HL-60 (cell line): ENCODE data around the gene BICDL2.
"Not testable (repeated sequence)": the region's sequence is repeated elsewhere in the genome, so short reads cannot be mapped to it uniquely, and the experiment has no call there.

Experiments used
- GABPA ChIP-seq: IDR thresholded peaks from 2 replicates; pipeline ENCODE4 v1.6.1; 2012; ENCODE audit warnings: low read depth
- POLR2AphosphoS5 ChIP-seq: IDR thresholded peaks from 2 replicates; pipeline ENCODE4 v1.6.1; 2012; ENCODE audit warnings: low read depth
- TF ChIP-seq, protein P1 (sequence below): IDR thresholded peaks from one replicate; pipeline ENCODE4 v1.5.1; 2011; ENCODE audit warnings: low read length, control low read depth, inconsistent platforms; ENCODE audit not compliant: insufficient read depth

DNA sequence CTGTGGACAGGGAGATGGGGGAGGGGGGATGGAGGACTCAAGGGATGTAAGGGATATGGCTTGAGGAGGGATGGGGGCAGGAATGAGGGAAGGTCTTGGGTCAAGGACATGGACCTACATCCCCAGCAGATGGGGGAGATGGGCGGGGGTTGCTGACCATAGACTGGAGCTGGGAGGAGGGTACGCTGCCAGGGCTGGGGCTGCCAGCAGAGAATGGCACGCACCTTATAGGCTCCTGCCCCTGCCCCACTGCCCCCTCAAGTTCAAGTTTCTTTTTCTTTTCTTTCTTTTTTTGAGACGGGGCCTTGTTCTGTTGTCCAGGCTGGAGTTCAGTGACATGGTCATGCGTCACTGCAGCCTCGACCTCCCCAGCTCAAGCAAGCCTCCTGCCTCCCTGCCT is 39.2 kb upstream of the BICDL2 start:
- TF ChIP-seq, protein P1, sequence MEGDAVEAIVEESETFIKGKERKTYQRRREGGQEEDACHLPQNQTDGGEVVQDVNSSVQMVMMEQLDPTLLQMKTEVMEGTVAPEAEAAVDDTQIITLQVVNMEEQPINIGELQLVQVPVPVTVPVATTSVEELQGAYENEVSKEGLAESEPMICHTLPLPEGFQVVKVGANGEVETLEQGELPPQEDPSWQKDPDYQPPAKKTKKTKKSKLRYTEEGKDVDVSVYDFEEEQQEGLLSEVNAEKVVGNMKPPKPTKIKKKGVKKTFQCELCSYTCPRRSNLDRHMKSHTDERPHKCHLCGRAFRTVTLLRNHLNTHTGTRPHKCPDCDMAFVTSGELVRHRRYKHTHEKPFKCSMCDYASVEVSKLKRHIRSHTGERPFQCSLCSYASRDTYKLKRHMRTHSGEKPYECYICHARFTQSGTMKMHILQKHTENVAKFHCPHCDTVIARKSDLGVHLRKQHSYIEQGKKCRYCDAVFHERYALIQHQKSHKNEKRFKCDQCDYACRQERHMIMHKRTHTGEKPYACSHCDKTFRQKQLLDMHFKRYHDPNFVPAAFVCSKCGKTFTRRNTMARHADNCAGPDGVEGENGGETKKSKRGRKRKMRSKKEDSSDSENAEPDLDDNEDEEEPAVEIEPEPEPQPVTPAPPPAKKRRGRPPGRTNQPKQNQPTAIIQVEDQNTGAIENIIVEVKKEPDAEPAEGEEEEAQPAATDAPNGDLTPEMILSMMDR, result not testable (repeated sequence)
- not testable (repeated sequence) for TF ChIP-seq POLR2AphosphoS5, GABPA
